ENCODE measurements around the gene ITK.

- peak in 1 of 3 donors; percentile 75 for TF ChIP-seq POLR2A (IDR thresholded peaks at IDR 0.05)
- TF ChIP-seq, protein P1, sequence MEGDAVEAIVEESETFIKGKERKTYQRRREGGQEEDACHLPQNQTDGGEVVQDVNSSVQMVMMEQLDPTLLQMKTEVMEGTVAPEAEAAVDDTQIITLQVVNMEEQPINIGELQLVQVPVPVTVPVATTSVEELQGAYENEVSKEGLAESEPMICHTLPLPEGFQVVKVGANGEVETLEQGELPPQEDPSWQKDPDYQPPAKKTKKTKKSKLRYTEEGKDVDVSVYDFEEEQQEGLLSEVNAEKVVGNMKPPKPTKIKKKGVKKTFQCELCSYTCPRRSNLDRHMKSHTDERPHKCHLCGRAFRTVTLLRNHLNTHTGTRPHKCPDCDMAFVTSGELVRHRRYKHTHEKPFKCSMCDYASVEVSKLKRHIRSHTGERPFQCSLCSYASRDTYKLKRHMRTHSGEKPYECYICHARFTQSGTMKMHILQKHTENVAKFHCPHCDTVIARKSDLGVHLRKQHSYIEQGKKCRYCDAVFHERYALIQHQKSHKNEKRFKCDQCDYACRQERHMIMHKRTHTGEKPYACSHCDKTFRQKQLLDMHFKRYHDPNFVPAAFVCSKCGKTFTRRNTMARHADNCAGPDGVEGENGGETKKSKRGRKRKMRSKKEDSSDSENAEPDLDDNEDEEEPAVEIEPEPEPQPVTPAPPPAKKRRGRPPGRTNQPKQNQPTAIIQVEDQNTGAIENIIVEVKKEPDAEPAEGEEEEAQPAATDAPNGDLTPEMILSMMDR (IDR thresholded peaks at IDR 0.05 in 8 of 11, conservative IDR thresholded peaks at IDR 0.05 in 3 of 11) = no peak
- TF ChIP-seq POLR2AphosphoS5 (IDR thresholded peaks at IDR 0.05) = peak; percentile 69 to 86 (median 85)
These were observed 85.2 kb downstream of the ITK start, which contains the start of gene CYFIP2 for GRCh38 chr5:157265714-157266285.

Measured in spleen (tissue), 7 donors.